CD14-positive monocyte (primary cell): ENCODE measurements around the gene CAPN9. TPM values are rescaled to one million over a fixed set of nuclear protein-coding genes. Genes with fewer than 3 reads are reported as not detected.

Experiments
- DNase-seq, 3 donors: peaks; one replicate each; pipeline ENCODE4 v3.0.0-alpha.2; 2011 to 2022
- H2AFZ ChIP-seq: 2 replicates; pipeline ENCODE4 v1.6.0; 2012; ENCODE audit warnings: mild to moderate bottlenecking, low read depth, low read length, inconsistent platforms; ENCODE audit not compliant: insufficient read depth, poor library complexity, severe bottlenecking
- H3K27ac ChIP-seq, 2 donors: 1 replicate in 1 of 2; 2 replicates in 1 of 2; pipeline ENCODE4 v1.5.1; 2012 to 2013; ENCODE audit warnings: low read length in 2 of 2, control low read depth in 1 of 2, inconsistent platforms in 1 of 2, low read depth in 1 of 2, mild to moderate bottlenecking in 1 of 2
- H3K27me3 ChIP-seq, 2 donors: one replicate each; pipeline versions ENCODE4 v1.6.0 to v1.6.1; 2011 to 2013; ENCODE audit warnings: low read length in 2 of 2; ENCODE audit not compliant: control insufficient read depth in 2 of 2, insufficient read depth in 2 of 2
- H3K36me3 ChIP-seq, 2 donors: replicated peaks in 1 of 2; 1 replicate in 1 of 2; 2 replicates in 1 of 2; pipeline versions ENCODE4 v1.5.1 to v1.6.1; 2012 to 2013; ENCODE audit warnings: low read length in 2 of 2, control low read depth in 1 of 2, inconsistent platforms in 1 of 2, mild to moderate bottlenecking in 1 of 2; ENCODE audit not compliant: insufficient read depth in 2 of 2, control insufficient read depth in 1 of 2
- H3K4me1 ChIP-seq, 2 donors: 1 replicate in 1 of 2; 2 replicates in 1 of 2; pipeline versions ENCODE4 v1.5.1 to v1.6.1; 2012 to 2013; ENCODE audit warnings: low read length in 2 of 2, control low read depth in 1 of 2, inconsistent platforms in 1 of 2, mild to moderate bottlenecking in 1 of 2, moderate library complexity in 1 of 2; ENCODE audit not compliant: insufficient read depth in 2 of 2, control insufficient read depth in 1 of 2
- H3K4me2 ChIP-seq: replicated peaks from 2 replicates; pipeline ENCODE3; 2012; ENCODE audit warnings: low read length, moderate library complexity, mild to moderate bottlenecking; ENCODE audit not compliant: poor library complexity, severe bottlenecking; ENCODE audit errors: extremely low read depth
- H3K4me3 ChIP-seq, 3 experiments: fragments of 200-600 bp in 1 of 3; sonication (generic) in 1 of 3; replicated peaks in 1 of 3; 1 replicate in 2 of 3; 2 replicates in 1 of 3; pipeline ENCODE4 v1.5.1; 2011 to 2013; ENCODE audit warnings: low read length in 3 of 3, mild to moderate bottlenecking in 3 of 3, control low read depth in 2 of 3, low read depth in 2 of 3, inconsistent platforms in 1 of 3, moderate library complexity in 1 of 3
- H3K79me2 ChIP-seq: 2 replicates; pipeline ENCODE4 v1.6.0; 2012; ENCODE audit warnings: mild to moderate bottlenecking, control low read depth, inconsistent platforms, low read length, moderate library complexity; ENCODE audit not compliant: insufficient read depth
- H3K9ac ChIP-seq: 2 replicates; pipeline ENCODE4 v1.6.0; 2017; ENCODE audit warnings: low read length, mild to moderate bottlenecking; ENCODE audit not compliant: insufficient read depth, poor library complexity, severe bottlenecking
- H3K9me3 ChIP-seq, 2 donors: replicated peaks in 1 of 2; 1 replicate in 1 of 2; 2 replicates in 1 of 2; pipeline versions ENCODE4 v1.5.1 to v1.6.1; 2012 to 2013; ENCODE audit warnings: low read length in 2 of 2, control low read depth in 1 of 2; ENCODE audit not compliant: control insufficient read depth in 1 of 2, insufficient read depth in 1 of 2
- H4K20me1 ChIP-seq: 2 replicates; pipeline ENCODE4 v1.6.0; 2012; ENCODE audit warnings: mild to moderate bottlenecking, low read length, control low read depth, moderate library complexity; ENCODE audit not compliant: insufficient read depth
- H3K27ac Mint-ChIP-seq, 7 donors: one replicate each; pipeline ENCODE4 v1.8.0; 2020; ENCODE audit warnings: mild to moderate bottlenecking in 7 of 7, mixed read lengths in 7 of 7, moderate library complexity in 6 of 7, inconsistent platforms in 2 of 7
- H3K27me3 Mint-ChIP-seq, 3 donors: one replicate each; pipeline ENCODE4 v1.8.0; 2021 to 2022; ENCODE audit warnings: low read depth in 3 of 3, mild to moderate bottlenecking in 3 of 3, mixed read lengths in 3 of 3, moderate library complexity in 3 of 3, inconsistent platforms in 1 of 3
- H3K36me3 Mint-ChIP-seq, 2 donors: one replicate each; pipeline ENCODE4 v1.8.0; 2020; ENCODE audit warnings: mixed read lengths in 2 of 2, inconsistent platforms in 1 of 2, mild to moderate bottlenecking in 1 of 2
- H3K4me1 Mint-ChIP-seq: one replicate; pipeline ENCODE4 v1.8.0; 2020; ENCODE audit warnings: mild to moderate bottlenecking, mixed read lengths
- H3K4me3 Mint-ChIP-seq, 2 donors: one replicate each; pipeline ENCODE4 v1.8.0; 2020; ENCODE audit warnings: mild to moderate bottlenecking in 2 of 2, mixed read lengths in 2 of 2, moderate library complexity in 1 of 2
- H3K9me3 Mint-ChIP-seq, 7 donors: one replicate each; pipeline ENCODE4 v1.8.0; 2020 to 2022; ENCODE audit warnings: mixed read lengths in 7 of 7, mild to moderate bottlenecking in 6 of 7, moderate library complexity in 6 of 7, inconsistent platforms in 2 of 7
- WGBS: methylation state at CpG from one replicate; pipeline ENCODE4 v1.1.5; 2013; ENCODE audit warnings: missing lambda C conversion rate; ENCODE audit not compliant: insufficient coverage; 5-methylcytosine and 5-hydroxymethylcytosine counted together
- intact Hi-C, 2 donors: fragments of 100-400 bp; cut with micrococcal nuclease; formaldehyde crosslinking; loops; one replicate each; pipeline versions ENCODE4 v1.15.0 to v1.15.1; 2023
- polyA plus RNA-seq, 3 donors: library from polyadenylated mRNA; depleted of rRNA in 1 of 3; unstranded in 2 of 3; stranded (reverse) in 1 of 3; fragments of 300-500 nt in 2 of 3; fragments of >200 nt in 1 of 3; fragmentation: Illumina TruSeq in 2 of 3; gene quantifications; 1 replicate in 2 of 3; 2 replicates in 1 of 3; pipeline ENCODE4 v1.2.3, GENCODE V29; 2012 to 2021
- TF ChIP-seq, protein P1 (sequence below): fragments of 200-600 bp; IDR thresholded peaks from one replicate; pipeline ENCODE4 v1.8.0; 2022; ENCODE audit warnings: antibody characterized with exemption, mild to moderate bottlenecking

CAPN9 gene
- polyA plus RNA-seq, 3 donors: not detected

DNA sequence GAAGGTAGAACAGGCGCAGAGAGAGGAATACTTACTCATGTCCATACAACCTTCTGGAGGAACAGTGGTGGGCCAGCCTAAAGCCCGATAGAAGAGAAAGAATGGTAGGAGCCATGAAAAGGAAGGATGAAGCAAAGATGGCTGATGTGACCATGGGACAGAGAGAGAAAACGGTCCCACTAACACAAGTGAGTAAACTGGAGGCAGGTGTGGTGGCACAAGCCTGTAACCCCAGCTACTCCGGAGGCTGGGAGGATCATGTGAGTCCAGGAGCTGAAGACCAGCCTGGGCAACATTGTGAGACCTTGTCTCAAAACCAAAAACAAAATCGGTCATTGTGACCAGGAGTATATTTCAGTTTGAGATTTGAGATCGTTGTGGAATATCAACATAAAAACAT, 71.7 kb downstream of the CAPN9 start:
- H2AFZ ChIP-seq: no peak overlapping the region
- no peaks in the 10 kb centered on the region for H3K36me3 ChIP-seq
- peak overlapping the region in 1 of 7 donors; percentile 21 for H3K27ac Mint-ChIP-seq
- H3K79me2 ChIP-seq: no peaks in the 10 kb centered on the region
- no peak overlapping the region for H3K4me2 ChIP-seq
- intact Hi-C loops: no loop called here
- H3K4me1 ChIP-seq: no peaks in the 10 kb centered on the region
- no peak overlapping the region for H3K4me3 ChIP-seq
- DNase-seq: no peak
- no peak overlapping the region for H3K27ac ChIP-seq
- H4K20me1 ChIP-seq: no peaks in the 10 kb centered on the region
- peaks cover 5 to 12% (median 9%) of the 10 kb centered on the region in 3 donors for H3K27me3 Mint-ChIP-seq
- H3K4me1 Mint-ChIP-seq: no peaks in the 10 kb centered on the region
- 100% methylated on average over 3 of the region's 6 CpGs for WGBS
- H3K27me3 ChIP-seq: no peaks in the 10 kb centered on the region
- no peak overlapping the region for H3K9ac ChIP-seq
- H3K9me3 ChIP-seq: no peaks in the 10 kb centered on the region
- TF ChIP-seq, protein P1, sequence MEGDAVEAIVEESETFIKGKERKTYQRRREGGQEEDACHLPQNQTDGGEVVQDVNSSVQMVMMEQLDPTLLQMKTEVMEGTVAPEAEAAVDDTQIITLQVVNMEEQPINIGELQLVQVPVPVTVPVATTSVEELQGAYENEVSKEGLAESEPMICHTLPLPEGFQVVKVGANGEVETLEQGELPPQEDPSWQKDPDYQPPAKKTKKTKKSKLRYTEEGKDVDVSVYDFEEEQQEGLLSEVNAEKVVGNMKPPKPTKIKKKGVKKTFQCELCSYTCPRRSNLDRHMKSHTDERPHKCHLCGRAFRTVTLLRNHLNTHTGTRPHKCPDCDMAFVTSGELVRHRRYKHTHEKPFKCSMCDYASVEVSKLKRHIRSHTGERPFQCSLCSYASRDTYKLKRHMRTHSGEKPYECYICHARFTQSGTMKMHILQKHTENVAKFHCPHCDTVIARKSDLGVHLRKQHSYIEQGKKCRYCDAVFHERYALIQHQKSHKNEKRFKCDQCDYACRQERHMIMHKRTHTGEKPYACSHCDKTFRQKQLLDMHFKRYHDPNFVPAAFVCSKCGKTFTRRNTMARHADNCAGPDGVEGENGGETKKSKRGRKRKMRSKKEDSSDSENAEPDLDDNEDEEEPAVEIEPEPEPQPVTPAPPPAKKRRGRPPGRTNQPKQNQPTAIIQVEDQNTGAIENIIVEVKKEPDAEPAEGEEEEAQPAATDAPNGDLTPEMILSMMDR: no peak
- H3K36me3 Mint-ChIP-seq: no peaks in the 10 kb centered on the region
- H3K4me3 Mint-ChIP-seq: no peak overlapping the region
- peaks cover 0 to 8% (median 3%) of the 10 kb centered on the region in 7 donors for H3K9me3 Mint-ChIP-seq

DNA sequence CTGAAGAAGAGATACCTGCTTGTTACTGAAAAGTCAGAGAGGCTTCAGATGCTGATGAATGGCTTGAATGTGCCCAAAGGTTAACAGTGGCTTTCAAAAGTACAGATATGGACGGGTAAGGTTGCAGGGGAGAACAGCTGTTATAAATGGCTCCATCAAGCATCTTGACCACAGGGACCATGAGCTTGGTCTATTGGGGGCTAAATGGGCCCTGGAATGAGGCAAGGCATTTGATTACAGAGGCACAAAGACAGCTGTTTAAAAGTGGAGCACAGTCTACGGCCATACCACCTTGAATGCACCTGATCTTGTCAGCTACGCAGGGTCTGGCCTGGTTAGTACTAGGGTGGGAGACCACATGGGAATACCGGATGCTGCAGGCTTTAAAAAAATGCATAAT, 72.8 kb downstream of the CAPN9 start:
- H3K4me2 ChIP-seq: no peak overlapping the region
- H3K9ac ChIP-seq: no peak overlapping the region
- H3K36me3 ChIP-seq: no peaks in the 10 kb centered on the region
- no peaks in the 10 kb centered on the region for H3K27me3 ChIP-seq
- Mint-ChIP-seq H3K27me3 (peaks cover 3 to 13% (median 9%) of the 10 kb centered on the region in 3 donors), H3K4me3 (no peak overlapping the region), H3K36me3 (no peaks in the 10 kb centered on the region), H3K4me1 (peaks cover 8% of the 10 kb centered on the region), H3K27ac (peak overlapping the region in 2 of 7 donors; percentile 2 to 11), H3K9me3 (peaks cover 0 to 3% (median 0%) of the 10 kb centered on the region in 7 donors)
- H3K9me3 ChIP-seq: no peaks in the 10 kb centered on the region
- no peak overlapping the region for H3K27ac ChIP-seq
- intact Hi-C loops: no loop called here
- H2AFZ ChIP-seq: no peak overlapping the region
- no peak for DNase-seq
- no peaks in the 10 kb centered on the region for H4K20me1 ChIP-seq
- H3K79me2 ChIP-seq: no peaks in the 10 kb centered on the region
- 81% methylated on average over 3 of the region's 4 CpGs for WGBS
- H3K4me3 ChIP-seq: no peak overlapping the region
- TF ChIP-seq, protein P1: no peak
- H3K4me1 ChIP-seq: peaks cover 5 to 6% of the 10 kb centered on the region in 2 donors
